Fibroblast of skin of right quadriceps (primary cell): ENCODE results near the gene TRRAP.
A peak's percentile ranks its signal among the peaks of the same experiment; 100 is the strongest.

Experiments
- DNase-seq: peaks from one replicate; pipeline ENCODE4 v3.0.0-alpha.2; 2013

TRRAP gene

DNA sequence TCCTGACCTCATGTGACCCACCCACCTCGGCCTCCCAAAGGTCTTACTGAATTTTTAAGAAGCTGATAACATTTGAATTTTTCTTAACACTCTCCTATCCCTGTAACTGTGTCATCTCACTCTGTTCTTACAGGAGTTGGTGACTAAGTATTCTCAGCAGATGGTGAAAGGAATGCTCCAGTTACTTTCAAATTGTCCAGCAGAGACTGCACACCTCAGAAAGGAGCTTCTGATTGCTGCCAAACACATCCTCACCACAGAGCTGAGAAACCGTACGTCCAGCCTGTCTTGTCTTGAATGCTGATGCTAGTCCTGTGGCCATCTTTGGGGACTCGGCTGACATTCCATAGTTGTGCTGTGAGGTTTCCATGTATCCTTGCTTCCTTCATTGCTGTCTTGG is 24.9 kb downstream of the TRRAP start:
- no peak for DNase-seq

DNA sequence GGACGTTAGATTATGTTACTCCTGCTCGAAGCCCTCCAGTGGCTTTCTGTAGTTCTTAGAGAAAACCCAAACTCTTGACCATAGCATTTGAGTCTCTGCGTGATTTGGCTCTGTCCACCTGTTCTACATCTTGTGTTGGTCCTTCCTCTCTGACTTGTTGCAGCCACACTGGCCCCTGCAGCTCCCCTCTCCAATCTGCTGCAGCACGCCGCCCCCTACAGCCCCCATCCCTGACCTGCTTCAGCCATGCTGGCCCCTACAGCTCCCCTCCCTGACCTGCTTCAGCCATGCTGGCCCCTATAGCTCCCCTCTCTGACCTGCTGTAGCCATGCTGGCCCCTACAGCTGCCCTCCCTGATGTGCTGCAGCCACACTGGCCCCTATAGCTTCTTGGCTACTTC is 29.2 kb downstream of the TRRAP start:
- no peak for DNase-seq

DNA sequence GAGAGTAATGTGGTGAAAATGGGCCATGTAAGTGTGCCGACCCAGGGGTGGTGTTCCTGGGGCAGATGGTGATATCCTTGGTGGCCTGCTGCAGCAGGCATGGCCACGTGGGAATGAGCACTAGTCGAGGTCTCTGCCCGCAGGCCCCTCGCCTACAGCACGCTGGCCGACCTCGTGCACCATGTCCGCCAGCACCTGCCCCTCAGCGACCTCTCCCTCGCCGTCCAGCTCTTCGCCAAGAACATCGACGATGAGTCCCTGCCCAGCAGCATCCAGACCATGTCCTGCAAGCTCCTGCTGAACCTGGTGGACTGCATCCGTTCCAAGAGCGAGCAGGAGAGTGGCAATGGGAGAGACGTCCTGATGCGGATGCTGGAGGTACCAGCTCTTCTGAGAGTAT is 30.3 kb downstream of the TRRAP start:
- no peak for DNase-seq

DNA sequence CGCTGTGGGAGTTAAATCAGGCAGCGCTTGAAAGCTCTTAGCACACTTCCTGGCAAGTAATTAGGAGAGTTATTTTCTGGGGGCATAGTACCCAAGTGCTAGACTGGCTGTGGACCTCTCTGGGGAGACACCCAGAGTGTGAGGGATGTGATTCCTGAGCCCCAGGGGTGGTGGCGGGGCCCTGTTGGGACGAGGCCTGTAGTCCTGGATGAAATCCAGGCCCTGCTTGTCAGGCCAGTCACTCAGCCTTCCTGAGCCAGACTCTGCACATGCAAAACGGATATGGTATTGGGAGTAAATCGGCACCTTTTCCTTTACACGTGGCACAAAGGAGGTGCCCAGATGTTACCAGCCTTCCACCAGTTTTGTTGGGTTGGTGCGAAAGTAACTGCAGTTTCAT is 31.2 kb downstream of the TRRAP start:
- no peak for DNase-seq

DNA sequence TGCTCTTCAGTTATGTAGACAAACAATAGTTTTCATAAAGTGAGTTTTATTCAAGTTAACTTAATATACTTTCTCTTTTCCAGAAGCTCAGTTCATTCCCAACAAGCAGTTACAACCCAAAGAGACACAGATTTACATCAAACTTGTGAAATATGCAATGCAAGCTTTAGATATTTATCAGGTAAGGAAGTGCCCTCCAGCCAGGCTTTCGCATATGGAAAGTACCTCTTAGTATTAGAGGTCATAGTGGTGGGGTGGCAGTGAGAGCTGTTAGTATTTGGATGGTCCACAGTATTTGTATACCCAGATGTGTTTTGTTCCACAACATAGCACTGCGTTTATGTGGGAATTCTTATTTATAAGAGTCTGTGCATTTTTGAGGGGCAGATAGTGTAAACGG is 32.1 kb downstream of the TRRAP start:
- DNase-seq = no peak

DNA sequence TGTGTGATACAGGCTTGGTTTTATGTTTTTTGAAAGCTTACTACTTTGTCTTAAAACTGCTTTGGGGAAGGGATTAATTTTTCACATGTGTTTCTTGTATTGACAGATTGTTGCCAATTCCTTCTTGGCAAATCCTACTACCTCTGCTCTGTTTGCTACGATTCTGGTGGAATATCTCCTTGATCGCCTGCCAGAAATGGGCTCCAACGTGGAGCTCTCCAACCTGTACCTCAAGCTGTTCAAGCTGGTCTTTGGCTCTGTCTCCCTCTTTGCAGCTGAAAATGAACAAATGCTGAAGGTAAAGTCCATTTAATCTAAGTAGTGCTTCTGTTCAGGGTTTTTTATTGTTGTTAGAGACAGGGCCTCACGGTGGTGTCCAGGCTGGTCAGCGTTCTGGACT is 33.6 kb downstream of the TRRAP start:
- no peak for DNase-seq

DNA sequence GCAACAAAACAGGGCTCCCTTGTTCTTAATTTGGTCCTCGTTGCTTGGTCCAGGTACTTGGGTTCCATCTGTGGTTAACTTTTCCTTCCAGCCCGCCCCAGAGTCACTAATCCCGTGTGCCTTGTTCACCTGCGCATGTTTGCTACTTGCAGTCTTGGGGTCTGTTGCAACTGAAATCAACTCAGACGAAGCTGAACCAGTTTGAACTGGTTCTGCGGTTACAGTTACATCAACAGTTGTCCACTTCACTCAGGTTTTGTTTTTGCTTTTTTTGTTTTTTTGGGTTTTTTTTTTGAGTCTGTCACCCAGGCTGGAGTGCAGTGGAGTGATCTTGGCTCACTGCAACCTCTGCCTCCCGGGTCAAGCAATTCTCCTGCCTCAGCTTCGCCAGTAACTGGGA is 34.7 kb downstream of the TRRAP start:
- DNase-seq = no peak

DNA sequence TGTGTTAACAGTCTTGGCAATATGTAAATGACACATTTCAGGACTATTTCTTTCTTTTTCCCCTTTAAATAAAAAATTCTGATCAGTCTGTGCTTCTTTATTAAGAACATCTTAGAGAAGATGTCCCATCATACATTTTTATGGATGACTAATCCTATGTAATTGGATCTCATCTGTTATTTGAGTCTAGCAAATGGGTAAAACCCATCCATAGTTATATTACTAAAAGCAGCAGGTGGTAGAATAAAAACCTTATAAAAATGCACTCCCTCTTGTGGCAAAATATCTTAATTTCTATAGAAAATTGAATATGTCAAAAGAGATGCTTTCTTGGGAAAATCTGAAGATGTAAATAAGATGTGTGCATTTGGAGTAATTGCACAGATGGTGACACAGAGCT is 35.3 kb downstream of the TRRAP start:
- DNase-seq = peak; percentile 46

DNA sequence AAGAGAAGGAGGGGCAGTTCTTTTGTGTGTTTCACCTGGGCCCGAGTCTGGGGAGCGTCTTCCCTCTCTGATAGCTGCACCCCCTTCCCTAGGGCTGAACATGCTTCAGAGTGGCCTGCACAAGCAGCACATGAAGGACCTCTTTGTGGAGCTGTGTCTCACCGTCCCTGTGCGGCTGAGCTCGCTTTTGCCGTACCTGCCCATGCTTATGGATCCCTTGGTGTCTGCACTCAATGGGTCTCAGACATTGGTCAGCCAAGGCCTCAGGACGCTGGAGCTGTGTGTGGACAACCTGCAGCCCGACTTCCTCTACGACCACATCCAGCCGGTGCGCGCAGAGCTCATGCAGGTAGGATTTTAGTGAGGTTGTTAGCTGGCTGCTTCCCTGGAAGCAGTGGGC is 39.0 kb downstream of the TRRAP start:
- DNase-seq = no peak

DNA sequence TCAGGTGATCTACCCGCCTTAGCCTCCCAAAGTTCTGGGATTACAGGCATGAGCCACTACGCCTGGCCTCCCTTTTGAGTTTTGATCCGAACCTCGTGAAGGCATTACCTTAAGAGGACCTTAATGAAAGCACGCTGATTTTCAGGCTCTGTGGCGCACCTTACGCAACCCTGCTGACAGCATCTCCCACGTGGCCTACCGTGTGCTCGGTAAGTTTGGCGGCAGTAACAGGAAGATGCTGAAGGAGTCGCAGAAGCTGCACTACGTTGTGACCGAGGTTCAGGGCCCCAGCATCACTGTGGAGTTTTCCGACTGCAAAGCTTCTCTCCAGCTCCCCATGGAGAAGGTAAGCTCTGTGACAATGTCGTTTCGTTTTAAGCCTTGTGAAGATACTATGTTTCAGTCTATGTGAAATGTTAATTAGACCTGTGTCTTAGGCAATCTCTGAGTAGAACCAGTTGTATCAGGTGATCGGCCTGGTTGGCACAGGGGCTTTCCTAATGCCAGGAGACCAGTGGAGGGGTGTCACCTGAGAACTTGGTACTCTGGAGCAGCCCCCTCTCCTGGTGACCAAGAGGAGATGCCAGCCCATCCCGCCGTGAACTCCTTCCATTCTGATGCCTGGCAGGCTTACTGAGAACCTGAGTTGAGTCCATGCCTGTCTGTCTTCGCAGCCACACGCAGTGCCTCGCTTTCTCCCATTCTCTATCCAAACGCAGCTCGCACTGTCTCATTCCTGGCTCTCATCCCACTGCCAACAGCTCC is 43.5 kb downstream of the TRRAP start:
- DNase-seq = no peak

DNA sequence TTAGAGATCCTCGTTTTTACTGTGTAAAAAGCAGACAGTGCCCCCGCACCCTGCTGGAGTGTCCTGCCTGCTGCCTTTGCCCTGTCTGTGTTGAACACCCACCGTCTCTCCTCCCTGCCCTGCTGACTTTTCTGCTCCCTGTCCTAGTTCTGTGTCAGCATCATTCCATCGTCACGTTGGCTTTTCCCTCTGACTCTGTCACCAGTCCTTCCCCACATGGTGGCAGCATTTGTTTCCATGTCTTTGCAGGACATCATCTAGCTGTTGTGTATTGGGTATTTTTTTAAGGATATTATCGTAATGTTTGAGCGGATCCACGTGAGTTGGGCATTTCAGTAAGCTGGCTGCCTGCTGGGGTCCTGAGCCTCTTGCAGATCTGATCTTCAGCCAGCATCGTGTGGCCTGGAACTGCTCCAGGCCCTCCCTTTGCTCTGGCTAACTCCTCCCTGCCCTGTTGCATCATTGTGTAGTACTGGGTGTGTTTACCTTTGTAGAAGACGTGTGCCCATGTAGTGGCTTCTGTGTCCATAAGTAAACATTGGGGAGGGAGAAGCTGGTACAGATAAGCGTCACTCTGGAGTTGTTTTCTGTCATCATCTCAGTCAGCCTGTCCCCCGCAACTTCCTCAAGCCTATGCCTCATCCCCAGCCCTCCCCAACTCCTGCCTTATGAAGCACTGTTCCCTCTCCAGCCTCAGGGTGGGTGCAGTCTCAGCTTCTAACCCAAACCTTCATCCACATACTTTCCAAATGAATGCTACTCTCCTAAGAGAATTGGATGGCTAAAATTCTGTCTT is 44.3 kb downstream of the TRRAP start:
- DNase-seq = peak; percentile 70

DNA sequence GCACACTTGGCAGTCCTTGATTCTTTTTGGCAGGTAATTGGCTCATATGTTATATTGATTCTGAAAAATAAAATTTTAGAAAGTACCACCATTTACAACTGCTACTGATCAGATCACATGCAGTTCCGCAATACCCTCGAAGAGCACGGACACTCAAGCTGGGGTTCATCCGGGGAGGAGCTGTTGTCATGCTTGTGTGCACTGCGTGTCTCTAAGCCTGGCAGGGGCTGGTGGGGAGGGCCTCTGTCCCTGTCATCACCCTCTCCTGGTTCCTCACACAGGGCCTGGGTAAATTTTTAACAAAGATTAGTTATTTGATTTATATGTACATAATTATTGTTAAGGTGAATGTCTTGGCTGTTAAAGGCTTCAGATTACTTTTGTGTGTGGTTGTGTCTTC is 45.2 kb downstream of the TRRAP start:
- DNase-seq = no peak

DNA sequence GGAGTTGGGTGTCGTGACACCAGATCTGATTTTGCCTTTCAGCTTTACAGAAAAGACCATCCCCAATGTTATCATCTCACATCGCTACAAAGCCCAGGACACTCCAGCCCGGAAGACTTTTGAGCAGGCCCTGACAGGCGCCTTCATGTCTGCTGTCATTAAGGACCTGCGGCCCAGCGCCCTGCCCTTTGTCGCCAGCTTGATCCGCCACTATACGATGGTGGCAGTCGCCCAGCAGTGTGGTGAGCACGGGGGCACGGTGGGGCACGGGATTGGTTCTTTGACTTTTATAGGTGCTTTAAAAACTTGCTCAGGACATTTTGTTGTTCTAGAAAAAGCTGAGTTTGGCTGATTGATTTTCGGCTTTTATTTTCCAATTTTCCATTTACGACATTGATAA is 48.8 kb downstream of the TRRAP start:
- no peak for DNase-seq

DNA sequence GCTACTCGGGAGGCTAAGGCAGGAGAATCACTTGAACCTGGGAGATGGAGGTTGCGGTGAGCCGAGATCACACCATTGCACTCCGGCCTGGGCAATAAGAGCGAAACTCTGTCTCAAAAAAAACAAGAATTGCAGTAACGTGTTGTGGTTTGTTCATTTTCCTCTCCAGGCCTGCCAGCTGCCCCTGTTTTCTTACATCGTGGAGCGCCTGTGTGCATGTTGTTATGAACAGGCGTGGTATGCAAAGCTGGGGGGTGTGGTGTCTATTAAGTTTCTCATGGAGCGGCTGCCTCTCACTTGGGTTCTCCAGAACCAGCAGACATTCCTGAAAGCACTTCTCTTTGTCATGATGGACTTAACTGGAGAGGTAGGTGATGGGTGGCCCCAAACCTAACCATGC is 52.1 kb downstream of the TRRAP start:
- DNase-seq = no peak

DNA sequence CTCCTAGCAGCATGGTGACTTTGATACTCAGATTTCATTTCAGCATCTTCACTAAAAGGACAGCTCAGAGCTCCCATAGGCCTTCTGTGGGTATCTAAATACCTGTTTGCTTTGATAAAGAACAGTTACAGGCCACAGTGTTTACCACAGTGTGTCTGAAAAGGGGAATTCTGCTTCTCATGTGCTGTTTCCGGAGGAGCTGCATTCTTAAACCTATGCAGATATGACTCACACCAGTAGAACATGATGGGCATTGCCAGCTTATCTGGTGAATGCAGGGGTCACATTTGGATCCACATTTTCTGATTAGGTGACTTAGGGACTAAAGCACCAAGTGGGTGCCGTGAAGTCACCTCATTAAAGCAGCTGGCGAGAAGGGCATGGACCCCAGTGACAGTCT is 52.6 kb downstream of the TRRAP start:
- no peak for DNase-seq

DNA sequence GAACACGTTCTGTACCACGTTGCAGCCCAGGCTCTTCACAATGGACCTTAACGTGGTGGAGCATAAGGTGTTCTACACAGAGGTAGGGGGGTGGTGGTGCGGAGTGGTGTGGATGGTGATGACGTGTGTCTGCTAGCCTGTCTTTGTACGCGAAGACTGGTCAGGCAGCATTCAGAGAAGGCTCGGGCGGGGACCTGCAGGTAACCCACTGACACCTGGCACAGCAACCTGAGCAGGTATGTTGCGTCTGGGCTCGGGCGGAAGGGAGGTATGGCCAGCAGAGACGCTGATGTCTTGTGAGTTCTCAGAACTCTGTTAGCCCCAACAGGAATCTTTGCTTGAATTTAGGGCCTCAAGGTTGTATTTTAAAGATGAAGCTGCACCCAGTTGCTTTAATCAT is 55.0 kb downstream of the TRRAP start:
- DNase-seq = no peak

DNA sequence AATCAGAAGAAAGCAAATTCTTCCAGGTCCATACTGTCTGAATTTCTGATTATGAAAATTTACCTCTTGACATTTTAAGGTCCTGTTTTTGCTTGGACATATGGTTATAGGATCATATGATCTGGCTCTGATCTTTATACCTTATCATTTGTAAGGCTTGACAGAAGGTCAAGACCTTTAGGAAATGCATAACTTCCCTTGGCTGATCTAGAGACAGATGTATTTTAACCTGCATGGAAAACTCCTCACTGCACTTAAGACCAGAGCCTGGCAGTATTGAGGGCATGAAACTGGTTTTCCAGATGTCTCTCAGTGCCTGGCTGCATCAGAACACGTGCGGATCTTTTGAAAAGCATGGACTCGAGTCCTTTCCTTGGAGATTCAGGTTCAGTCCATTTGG is 55.9 kb downstream of the TRRAP start:
- DNase-seq = no peak

DNA sequence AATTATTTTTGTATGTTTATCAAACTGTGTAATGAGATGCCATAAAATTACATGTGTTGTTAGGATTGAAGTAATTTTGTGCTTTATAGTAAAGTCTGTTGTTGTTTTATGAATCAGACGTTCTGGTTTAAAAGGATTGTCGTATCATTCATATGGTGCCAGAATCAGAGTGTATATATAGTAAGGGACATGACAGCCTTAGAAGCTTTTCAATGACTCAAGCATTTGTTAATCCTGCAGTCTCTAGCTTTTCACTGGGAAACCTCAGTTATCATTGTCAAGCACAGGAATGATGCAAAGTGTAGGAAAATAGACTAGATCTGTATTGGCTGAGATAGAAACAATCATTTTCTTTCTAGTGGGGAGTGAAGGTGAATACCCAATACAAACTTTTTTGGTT is 57.5 kb downstream of the TRRAP start:
- DNase-seq = peak; percentile 35

DNA sequence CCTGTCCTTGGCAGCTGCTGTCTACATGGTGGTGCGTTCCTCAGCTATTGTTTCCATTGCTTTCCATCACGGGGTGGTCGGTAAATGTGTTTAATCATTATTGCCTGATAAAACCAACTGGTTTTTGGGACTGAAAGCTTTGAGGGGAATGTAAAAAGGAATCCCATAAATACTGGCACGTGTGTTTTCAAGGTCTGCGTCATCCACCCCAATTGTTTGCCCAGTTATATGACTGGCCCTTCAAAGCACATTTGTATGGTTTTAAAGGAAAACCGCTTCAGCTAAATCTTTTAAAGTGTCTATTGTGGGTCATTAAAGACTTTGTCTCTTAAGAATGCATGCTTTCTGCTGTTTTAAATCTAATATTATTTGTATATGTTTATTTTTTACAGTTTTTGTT is 65.0 kb downstream of the TRRAP start:
- no peak for DNase-seq

DNA sequence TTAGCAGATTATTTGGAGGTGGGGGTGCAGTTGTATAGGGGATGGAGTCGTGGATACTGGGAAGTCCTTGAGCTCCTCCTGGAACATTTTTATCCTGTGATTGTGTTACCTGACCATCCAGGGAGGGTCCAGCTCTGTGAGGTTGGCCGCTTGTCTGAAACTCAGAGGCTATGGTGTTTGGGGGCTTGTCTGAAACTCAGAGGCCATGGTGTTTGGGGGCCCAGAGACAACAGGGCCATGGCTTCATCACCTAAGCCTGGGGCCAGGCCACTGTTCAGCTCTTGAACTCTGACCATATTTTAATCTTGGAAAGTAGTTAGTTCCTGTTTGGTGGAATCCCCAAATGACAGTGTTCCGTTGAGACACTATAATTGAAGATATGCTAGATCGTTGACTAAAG is 66.1 kb downstream of the TRRAP start:
- DNase-seq = no peak

DNA sequence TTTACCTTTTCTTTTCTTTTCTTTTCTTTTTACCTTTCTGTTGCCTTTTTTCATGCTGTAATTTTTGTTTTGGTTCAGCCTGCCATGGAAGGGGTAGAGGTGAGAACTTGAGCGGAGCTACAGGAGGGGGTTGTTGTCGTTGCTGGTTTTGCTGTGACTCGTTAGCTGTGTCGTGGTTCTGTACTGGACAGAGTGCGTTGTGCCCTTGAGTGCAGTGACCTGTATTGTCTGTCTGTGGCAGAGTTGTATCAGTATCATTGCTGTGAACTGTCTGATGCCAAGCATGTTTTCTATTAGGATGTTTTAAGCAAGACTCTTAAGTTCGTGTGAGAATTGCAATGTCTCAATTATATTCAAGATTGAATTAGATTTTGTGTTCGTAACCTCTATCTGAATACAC is 67.5 kb downstream of the TRRAP start:
- DNase-seq = no peak

DNA sequence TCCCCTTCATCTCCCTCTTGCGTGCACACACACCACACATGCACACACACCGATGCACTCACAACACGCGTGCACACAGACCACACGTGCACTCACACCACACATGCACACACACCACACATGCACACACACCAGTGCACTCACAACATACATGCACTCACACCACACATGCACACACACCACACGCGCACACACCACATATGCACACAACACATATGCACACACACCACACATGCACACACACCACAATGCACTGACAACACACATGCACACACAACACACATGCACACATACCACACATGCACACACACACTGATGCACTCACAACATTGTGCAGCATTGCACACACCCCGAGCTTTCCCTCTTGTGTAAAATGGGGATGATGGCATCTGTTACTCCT is 68.1 kb downstream of the TRRAP start:
- DNase-seq = no peak

DNA sequence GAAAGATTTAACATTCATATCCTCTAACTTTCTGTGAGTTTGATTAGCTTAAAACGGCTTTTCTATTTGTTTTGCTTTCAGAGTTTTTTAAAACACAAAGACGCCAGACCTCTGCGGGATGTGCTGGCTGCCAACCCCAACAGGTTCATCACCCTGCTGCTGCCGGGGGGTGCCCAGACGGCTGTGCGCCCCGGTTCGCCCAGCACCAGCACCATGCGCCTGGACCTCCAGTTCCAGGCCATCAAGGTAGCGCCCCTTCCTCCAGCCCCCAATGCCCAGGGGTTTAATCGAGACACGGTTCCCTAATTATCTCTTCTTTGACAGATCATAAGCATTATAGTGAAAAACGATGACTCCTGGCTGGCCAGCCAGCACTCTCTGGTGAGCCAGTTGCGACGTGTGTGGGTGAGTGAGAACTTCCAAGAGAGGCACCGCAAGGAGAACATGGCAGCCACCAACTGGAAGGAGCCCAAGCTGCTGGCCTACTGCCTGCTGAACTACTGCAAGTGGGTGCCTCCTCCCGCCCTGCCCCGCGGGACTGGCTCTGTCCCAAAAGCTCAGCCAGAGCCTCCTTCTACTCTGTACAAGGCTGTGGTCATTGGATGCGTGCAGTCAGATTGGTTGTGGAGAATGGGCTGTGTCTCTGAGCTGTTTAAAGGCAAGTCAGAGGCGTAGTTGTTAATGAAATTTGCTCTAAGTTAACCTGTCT is 71.2 kb downstream of the TRRAP start:
- DNase-seq = no peak

DNA sequence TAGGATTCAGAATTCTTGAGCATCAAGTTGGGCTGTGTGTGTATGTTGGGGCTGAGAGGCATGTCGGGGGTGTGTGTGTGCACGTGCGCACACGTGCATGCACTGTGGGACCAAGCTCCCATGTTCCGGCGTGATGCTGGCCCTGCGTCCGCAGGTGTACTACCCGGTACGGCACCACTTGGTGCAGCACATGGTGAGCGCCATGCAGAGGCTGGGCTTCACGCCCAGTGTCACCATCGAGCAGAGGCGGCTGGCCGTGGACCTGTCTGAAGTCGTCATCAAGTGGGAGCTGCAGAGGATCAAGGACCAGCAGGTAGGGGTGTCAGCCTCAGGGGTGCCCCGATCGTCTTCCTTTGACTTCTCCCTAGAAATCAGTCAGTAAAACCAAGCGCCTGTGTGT is 77.7 kb downstream of the TRRAP start:
- no peak for DNase-seq
